ENCODE data around the gene KCNQ1. TPM values are rescaled to one million over a fixed set of nuclear protein-coding genes. Genes with fewer than 3 reads are reported as not detected.

The KCNQ1 gene
- total and polyA plus RNA-seq, 7 donors: 1.1 to 25.2 (median 3.8) TPM

DNA sequence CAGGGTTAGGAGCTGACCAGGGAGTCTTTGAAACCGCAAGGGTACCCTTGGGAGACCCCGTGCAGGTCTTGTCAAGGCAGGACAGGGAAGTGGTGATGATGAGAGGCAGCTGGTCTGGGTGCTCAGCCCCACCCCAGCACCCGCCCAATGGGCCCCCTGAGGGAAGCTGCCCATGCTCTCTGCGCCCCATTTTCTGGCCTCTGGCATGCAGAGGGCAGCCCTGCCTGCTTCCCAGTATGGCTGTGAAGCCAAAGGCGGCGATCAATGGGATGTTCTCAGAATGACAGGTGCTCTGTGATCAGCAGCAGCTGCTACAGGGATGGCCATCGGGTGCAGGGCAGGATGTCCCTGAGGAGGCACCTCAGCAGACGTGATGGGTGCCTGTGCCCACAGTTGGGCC is 386.1 kb downstream of the KCNQ1 start:
- intact Hi-C loops (cut with DNase I): no loop called here
- Histone ChIP-seq H3K4me1 (peaks cover 0 to 23% (median 15%) of the 10 kb centered on the region in 4 donors), H3K27ac (no peak overlapping the region), H3K36me3 (no peaks in the 10 kb centered on the region), H3K4me3 (no peak overlapping the region), H3K27me3 (no peaks in the 10 kb centered on the region), H3K9me3 (peaks cover 0 to 3% (median 0%) of the 10 kb centered on the region in 4 donors)
- no peak for DNase-seq
- TF ChIP-seq EP300 (IDR thresholded peaks at IDR 0.05): no peak
- no peak for TF ChIP-seq POLR2A (IDR thresholded peaks at IDR 0.05)
- no peak for TF ChIP-seq CTCF (IDR thresholded peaks at IDR 0.05)
- whole genome bisulfite sequencing, 2 donors: 94 to 95% methylated on average over 8 of the region's 8 CpGs

GRCh38 chr11:2831781-2832532 is 387.1 kb downstream of the KCNQ1 start:
- TF ChIP-seq CTCF (IDR thresholded peaks at IDR 0.05) (no peak), POLR2AphosphoS5 (IDR thresholded peaks at IDR 0.05) (no peak), EP300 (IDR thresholded peaks at IDR 0.05) (no peak), POLR2A (IDR thresholded peaks at IDR 0.05) (no peak)
- no peaks in the 10 kb centered on the region for H3K36me3 ChIP-seq
- H3K4me1 ChIP-seq: peaks cover 0 to 19% (median 10%) of the 10 kb centered on the region in 4 donors
- no peaks in the 10 kb centered on the region for H3K27me3 ChIP-seq
- peaks cover 0 to 3% (median 0%) of the 10 kb centered on the region in 4 donors for H3K9me3 ChIP-seq
- no peak for DNase-seq
- WGBS, 2 donors: 94% methylated on average over 14 of the region's 14 CpGs
- H3K27ac ChIP-seq: no peak overlapping the region
- intact Hi-C loops (cut with DNase I): no loop called here
- H3K4me3 ChIP-seq: no peak overlapping the region

DNA sequence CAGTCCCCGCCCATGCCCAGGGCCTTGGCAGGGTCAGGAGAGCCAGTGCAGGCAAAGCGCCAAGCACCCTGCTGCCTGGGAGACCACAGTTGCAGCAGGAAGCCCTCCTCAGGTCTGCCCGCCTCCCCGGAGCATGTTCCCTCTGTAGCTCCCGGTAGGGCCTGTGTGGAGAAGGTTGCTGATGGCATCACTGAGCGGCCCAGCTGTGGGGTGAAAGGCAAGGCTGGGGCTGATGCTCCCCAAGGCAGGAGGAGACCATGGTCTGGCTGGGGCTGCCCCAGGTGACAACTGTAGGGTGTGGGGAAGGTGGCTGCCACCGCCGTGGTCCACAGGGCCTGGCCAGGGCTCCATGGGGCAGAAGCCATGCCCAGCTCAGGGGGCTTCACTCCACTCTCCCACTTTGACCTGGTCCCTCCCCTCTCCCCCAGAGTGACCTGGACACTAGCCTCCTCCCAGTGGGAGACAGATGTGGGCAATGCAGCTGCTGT is 387.8 kb downstream of the KCNQ1 start:
- Histone ChIP-seq H3K4me1 (peaks cover 0 to 17% (median 13%) of the 10 kb centered on the region in 4 donors), H3K9me3 (peaks cover 0 to 3% (median 0%) of the 10 kb centered on the region in 4 donors), H3K27ac (no peak overlapping the region), H3K36me3 (no peaks in the 10 kb centered on the region), H3K27me3 (no peaks in the 10 kb centered on the region), H3K4me3 (no peak overlapping the region)
- TF ChIP-seq EP300 (IDR thresholded peaks at IDR 0.05): no peak
- no peak for TF ChIP-seq POLR2A (IDR thresholded peaks at IDR 0.05)
- no peak for TF ChIP-seq POLR2AphosphoS5 (IDR thresholded peaks at IDR 0.05)
- no peak for TF ChIP-seq CTCF (IDR thresholded peaks at IDR 0.05)
- no peak for DNase-seq
- intact Hi-C loops (cut with DNase I): no loop called here
- WGBS, 2 donors: 79 to 84% methylated on average over 8 of the region's 8 CpGs

DNA sequence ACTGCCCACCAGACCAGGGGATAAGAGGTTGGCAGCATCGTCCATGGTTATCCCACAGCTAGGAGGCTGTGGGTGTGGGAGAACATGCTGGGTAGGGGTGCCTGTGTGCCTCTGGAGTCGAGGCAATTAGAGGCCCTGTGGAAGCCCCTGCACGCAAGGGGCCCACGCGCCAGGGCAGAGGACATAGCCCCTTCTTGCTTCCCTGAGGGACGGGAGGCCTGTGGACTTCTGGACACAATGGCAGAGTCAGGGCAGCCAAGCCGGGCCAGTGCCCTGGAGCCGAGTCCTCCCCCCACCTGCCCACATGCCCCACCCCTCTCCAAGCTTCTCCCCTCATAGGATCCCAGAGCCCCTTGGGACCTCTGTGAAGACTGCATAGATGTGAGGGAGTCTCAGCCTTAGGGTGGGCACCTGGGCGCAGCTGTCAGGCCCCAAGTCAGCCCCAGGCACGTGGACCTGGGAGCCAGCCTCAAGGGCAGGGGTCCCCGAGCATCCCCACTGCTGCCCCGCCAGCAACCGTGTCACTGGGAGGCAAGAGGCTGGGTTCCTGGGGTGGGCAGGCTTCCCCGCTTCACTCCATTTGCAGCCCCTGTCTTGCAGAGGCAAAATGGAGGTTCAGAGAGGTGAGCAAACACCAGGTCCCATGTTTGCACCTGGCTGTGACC is 388.4 kb downstream of the KCNQ1 start:
- Histone ChIP-seq H3K4me3 (no peak overlapping the region), H3K27ac (no peak overlapping the region), H3K9me3 (peaks cover 0 to 3% (median 0%) of the 10 kb centered on the region in 4 donors), H3K27me3 (no peaks in the 10 kb centered on the region), H3K4me1 (peaks cover 0 to 14% (median 11%) of the 10 kb centered on the region in 4 donors), H3K36me3 (no peaks in the 10 kb centered on the region)
- DNase-seq: no peak
- intact Hi-C loops (cut with DNase I): no loop called here
- TF ChIP-seq POLR2A (IDR thresholded peaks at IDR 0.05) (no peak), POLR2AphosphoS5 (IDR thresholded peaks at IDR 0.05) (no peak), EP300 (IDR thresholded peaks at IDR 0.05) (no peak), CTCF (IDR thresholded peaks at IDR 0.05) (no peak)
- WGBS, 2 donors: 90 to 92% methylated on average over 14 of the region's 14 CpGs

All from sigmoid colon (tissue), 7 donors.